SH-SY5Y (cell line): Measurements from ENCODE around the gene PRXL2B.

ENCODE experiments used
- GATA2 ChIP-seq: IDR thresholded peaks from 2 replicates; pipeline ENCODE4 v1.6.1; 2011; ENCODE audit warnings: mild to moderate bottlenecking, low read depth, low read length
- GATA3 ChIP-seq: IDR thresholded peaks from 2 replicates; pipeline ENCODE4 v1.6.1; 2011; ENCODE audit warnings: low read depth, mild to moderate bottlenecking, low read length, moderate library complexity

The PRXL2B gene

GRCh38 chr1:2586154-2587070 is at the start of gene PRXL2B:
Gene PRXL2B (plus strand): TSS chr1:2586777. CDS start chr1:2586886, 109 bp downstream.
- no peak for TF ChIP-seq GATA3
- no peak for TF ChIP-seq GATA2

GRCh38 chr1:2537784-2538115 is 48.8 kb upstream of the PRXL2B start:
- TF ChIP-seq GATA2 (no peak), GATA3 (no peak)

GRCh38 chr1:2538376-2538775 is 48.2 kb upstream of the PRXL2B start:
- TF ChIP-seq GATA2 (no peak), GATA3 (no peak)

GRCh38 chr1:2538872-2539271 is 47.7 kb upstream of the PRXL2B start:
- no peak for TF ChIP-seq GATA3
- no peak for TF ChIP-seq GATA2

GRCh38 chr1:2539312-2539907 is 47.2 kb upstream of the PRXL2B start:
- TF ChIP-seq GATA3 (no peak), GATA2 (no peak)

- no peak for TF ChIP-seq GATA2
Measured at GRCh38 chr1:2540816-2541492, 45.6 kb upstream of the PRXL2B start.

- TF ChIP-seq GATA2 (no peak), GATA3 (no peak)
Measured at GRCh38 chr1:2541619-2542245, 44.8 kb upstream of the PRXL2B start.

GRCh38 chr1:2542246-2542915 is 44.2 kb upstream of the PRXL2B start:
- TF ChIP-seq GATA2 (no peak), GATA3 (no peak)

GRCh38 chr1:2543543-2544092 is 43.0 kb upstream of the PRXL2B start:
- no peak for TF ChIP-seq GATA3
- no peak for TF ChIP-seq GATA2

GRCh38 chr1:2544093-2544874 is 42.3 kb upstream of the PRXL2B start:
- TF ChIP-seq GATA2 (peak; percentile 15; the same call in 1 of the 2 replicates), GATA3 (no peak)

- TF ChIP-seq GATA3 (no peak), GATA2 (no peak)
Measured at GRCh38 chr1:2544875-2545640, 41.5 kb upstream of the PRXL2B start.
